GM12864 (cell line): ENCODE results near the gene UAP1L1.
"Not testable (repeated sequence)": the region's sequence is repeated elsewhere in the genome, so short reads cannot be mapped to it uniquely, and the experiment has no call there.

Experiments used
- DNase-seq: peaks from one replicate; pipeline ENCODE4 v3.0.0-alpha.2; 2011; ENCODE audit warnings: low read depth
- H3K4me3 ChIP-seq: 2 replicates; pipeline ENCODE4 v1.5.1; 2011; ENCODE audit warnings: mild to moderate bottlenecking, low read depth, low read length, control low read depth
- TF ChIP-seq, protein P1 (sequence below): IDR thresholded peaks from 2 replicates; pipeline ENCODE4 v1.5.1; 2011; ENCODE audit warnings: low read depth, mild to moderate bottlenecking, moderate library complexity, low read length, control low read depth, inconsistent platforms; ENCODE audit errors: missing control alignments

UAP1L1 gene

GRCh38 chr9:137114220-137114612 is 36.9 kb downstream of the UAP1L1 start:
- TF ChIP-seq, protein P1, sequence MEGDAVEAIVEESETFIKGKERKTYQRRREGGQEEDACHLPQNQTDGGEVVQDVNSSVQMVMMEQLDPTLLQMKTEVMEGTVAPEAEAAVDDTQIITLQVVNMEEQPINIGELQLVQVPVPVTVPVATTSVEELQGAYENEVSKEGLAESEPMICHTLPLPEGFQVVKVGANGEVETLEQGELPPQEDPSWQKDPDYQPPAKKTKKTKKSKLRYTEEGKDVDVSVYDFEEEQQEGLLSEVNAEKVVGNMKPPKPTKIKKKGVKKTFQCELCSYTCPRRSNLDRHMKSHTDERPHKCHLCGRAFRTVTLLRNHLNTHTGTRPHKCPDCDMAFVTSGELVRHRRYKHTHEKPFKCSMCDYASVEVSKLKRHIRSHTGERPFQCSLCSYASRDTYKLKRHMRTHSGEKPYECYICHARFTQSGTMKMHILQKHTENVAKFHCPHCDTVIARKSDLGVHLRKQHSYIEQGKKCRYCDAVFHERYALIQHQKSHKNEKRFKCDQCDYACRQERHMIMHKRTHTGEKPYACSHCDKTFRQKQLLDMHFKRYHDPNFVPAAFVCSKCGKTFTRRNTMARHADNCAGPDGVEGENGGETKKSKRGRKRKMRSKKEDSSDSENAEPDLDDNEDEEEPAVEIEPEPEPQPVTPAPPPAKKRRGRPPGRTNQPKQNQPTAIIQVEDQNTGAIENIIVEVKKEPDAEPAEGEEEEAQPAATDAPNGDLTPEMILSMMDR, result no peak
- DNase-seq, result no peak
- peak overlapping the region; percentile 60 for H3K4me3 ChIP-seq

- H3K4me3 ChIP-seq, result peak within 1 kb of the TSS; percentile 60
- no peak for DNase-seq
- TF ChIP-seq, protein P1, result no peak
Observed at GRCh38 chr9:137114613-137115393, 37.5 kb downstream of the UAP1L1 start, which contains the start of gene DPP7. DPP7 (minus strand) TSS chr9:137114733; CDS start chr9:137114713, 20 bp downstream.

GRCh38 chr9:137115394-137116026 is 38.2 kb downstream of the UAP1L1 start:
- H3K4me3 ChIP-seq, result peak overlapping the region; percentile 60; the same call in 1 of the 2 replicates
- TF ChIP-seq, protein P1, result no peak
- DNase-seq, result no peak

DNA sequence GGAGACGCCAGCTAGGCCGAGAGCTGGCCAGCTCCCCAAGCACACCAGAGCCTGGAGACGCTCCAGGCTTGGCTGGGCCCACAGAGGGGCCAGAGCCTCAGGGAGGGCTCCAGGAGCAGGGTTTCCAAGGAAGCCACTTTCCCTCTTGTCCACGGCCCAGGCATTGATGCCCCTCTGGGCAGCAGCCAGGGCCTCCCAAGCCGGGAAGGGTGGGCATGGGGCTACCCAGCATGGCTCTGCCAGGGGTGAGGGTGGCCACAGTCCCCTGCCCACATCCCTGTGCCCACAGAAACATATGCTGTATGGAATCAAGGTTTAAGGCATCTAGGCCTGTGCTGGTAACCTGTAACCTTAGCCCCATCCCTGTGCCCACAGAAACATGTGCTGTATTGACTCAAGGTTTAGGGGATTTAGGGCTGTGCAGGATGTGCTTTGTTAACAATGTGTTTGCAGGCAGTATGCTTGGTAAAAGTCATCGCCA is 38.8 kb downstream of the UAP1L1 start:
- no peak for DNase-seq
- no peak overlapping the region for H3K4me3 ChIP-seq
- TF ChIP-seq, protein P1, result no peak

DNA sequence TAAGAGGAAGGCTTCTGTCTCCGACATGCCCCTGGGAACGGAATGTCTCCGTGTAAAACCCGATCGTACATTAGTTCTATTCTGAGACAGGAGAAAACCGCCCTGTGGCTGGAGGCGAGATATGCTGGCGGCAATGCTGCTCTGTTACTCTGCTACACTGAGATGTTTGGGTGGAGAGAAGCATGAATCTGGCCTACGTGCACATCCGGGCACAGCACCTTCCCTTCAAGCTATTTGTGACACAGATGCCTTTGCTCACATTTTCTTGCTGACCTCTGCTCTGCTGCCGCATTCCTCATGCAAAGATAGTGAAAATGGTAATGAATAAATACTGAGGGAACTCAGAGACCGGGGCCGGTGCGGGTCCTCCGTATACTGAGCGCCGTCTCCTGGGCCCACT is 39.4 kb downstream of the UAP1L1 start:
- DNase-seq, result no peak
- no peak overlapping the region for H3K4me3 ChIP-seq

GRCh38 chr9:137117269-137117731 is 40.0 kb downstream of the UAP1L1 start:
- no peak overlapping the region for H3K4me3 ChIP-seq
- no peak for DNase-seq
- TF ChIP-seq, protein P1, result no peak

More for the DNA sequence above, 39.4 kb downstream of the UAP1L1 start:
- TF ChIP-seq, protein P1, result no peak

DNA sequence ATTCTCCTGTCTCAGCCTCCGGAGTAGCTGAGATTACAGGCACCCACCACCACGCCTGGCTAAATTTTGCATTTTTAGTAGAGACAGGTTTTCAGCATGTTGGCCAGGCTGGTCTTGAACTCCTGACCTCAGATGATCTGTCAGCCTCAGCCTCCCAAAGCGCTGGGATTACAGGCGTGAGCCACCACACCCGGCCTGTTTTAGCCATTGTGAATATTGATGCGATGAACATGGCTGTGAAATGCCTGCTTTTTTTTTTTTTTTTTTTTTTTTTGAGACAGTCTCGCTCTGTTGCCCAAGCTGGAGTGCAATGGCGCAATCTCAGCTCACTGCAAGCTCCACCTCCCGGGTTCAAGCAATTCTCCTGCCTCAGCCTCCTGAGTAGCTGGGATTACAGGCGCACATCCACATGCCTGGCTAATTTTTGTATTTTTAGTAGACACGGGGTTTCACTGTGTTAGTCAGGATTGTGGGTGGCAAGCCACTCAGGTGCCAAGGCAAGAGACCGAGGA is 40.8 kb downstream of the UAP1L1 start:
- DNase-seq, result not testable (repeated sequence)

DNA sequence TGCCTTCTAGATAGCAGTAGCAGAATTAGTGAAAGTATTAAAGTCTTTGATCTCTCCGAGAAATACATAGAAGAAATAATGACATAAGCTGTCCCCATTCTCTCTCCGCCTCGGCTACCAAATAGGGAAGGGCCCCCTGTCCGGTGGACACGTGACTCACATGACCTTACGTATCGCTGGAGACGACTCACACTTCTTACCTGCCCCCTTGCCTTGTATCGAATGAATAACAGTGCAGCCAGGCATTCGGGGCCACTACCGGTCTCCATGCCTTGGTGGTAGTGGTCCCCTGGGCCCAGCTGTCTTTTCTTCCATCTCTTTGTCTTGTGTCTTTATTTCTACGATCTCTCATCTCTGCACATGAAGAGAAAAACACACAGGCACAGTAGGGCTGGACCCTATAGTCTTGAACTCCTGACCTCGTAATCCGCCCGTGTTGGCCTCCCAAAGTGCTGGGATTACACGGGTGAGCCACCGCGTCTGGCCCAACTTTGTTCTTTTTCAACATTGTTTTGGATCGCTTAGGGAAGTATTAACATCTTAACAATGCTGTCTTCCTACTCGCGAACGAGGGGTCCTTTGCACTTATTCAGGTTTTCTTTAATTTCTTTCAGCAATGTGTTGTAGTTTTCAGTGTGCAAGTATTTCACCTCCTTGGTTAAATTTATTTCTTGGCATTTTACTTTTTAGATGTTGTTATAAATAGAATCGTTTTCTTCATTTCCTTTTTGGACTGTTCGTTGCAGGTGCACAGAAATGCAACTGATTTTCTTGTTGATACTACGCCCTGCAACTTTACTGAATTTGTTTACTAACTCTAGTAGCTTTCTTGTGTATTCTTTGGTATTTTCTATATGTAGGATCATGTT is 44.8 kb downstream of the UAP1L1 start:
- DNase-seq, result not testable (repeated sequence)
- peak overlapping the region; percentile 14; the same call in 1 of the 2 replicates for H3K4me3 ChIP-seq

More for the DNA sequence above, 40.8 kb downstream of the UAP1L1 start:
- H3K4me3 ChIP-seq, result not testable (repeated sequence)

DNA sequence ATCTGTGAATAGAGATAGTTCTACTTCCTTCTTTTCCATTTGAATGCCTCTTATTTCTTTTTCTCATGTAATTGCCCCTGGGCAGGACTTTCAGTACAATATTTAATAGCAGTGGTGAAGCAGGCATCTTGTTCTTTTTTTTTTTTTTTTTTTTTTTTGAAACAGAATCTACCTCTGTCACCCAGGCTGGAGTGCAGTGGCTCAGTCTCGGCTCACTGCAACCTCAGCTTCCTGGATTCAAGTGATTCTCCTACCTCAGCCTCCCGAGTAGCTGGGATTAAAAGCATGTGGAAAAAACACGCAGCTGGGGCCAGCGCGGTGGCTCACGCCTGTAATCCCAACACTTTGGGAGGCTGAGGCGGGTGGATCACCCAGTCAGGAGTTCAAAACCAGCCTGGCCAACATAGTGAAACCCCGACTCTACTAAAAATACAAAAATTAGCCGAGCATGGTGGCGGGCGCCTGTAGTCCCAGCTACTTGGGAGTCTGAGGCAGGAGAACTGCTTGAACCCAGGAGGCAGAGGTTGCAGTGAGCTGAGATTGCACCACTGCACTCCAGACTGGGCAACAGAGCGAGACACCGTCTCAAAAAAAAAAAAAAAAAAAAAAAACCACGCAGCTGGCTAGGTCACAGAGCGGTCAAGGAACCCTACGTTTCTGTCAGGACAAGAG is 45.6 kb downstream of the UAP1L1 start:
- H3K4me3 ChIP-seq, result peak overlapping the region; percentile 16; the same call in 1 of the 2 replicates

More for the DNA sequence above, 45.6 kb downstream of the UAP1L1 start:
- not testable (repeated sequence) for DNase-seq
